Measurements from ENCODE around the gene KIFC3. TPM values are rescaled to one million over a fixed set of nuclear protein-coding genes. Genes with fewer than 3 reads are reported as not detected.

Gene KIFC3
- total and polyA plus RNA-seq, 2 donors from 2014 or later: 74.9 to 109 TPM

GRCh38 chr16:57745768-57746167 lies 56.5 kb downstream of the KIFC3 start:
- no peaks in the 10 kb centered on the region for H3K9me3 ChIP-seq (ENCODE audit: control insufficient read depth in 2 of 3, insufficient read depth in 1 of 3, low read length in 3 of 3)
- no peak overlapping the region for H3K9ac ChIP-seq (ENCODE audit: low read length in 3 of 3)
- no peak overlapping the region for H3K4me3 ChIP-seq (ENCODE audit: low read length in 3 of 3)
- no peaks in the 10 kb centered on the region for H3K4me1 ChIP-seq (ENCODE audit: control insufficient read depth in 2 of 3, insufficient read depth in 2 of 3, low read depth in 1 of 3, low read length in 3 of 3)
- intact Hi-C loops (cut with DNase I): no loop called here
- no peak for FAIRE-seq
- DNase-seq: no peak
- H3K27me3 ChIP-seq (ENCODE audit: control insufficient read depth, insufficient read depth, low read length): no peaks in the 10 kb centered on the region
- no peaks in the 10 kb centered on the region for H3K36me3 ChIP-seq (ENCODE audit: control insufficient read depth in 2 of 3, insufficient read depth in 3 of 3, low read length in 3 of 3)
- no peak overlapping the region for H3K27ac ChIP-seq (ENCODE audit: low read depth in 2 of 2, low read length in 2 of 2)
- TF ChIP-seq CTCF (IDR thresholded peaks at IDR 0.05; ENCODE audit: borderline replicate concordance, extremely low read depth, insufficient read depth): no peak

GRCh38 chr16:57744642-57744903 lies 57.7 kb downstream of the KIFC3 start:
- DNase-seq (no peak), FAIRE-seq (no peak)
- intact Hi-C loops (cut with DNase I): no loop called here
- no peak for TF ChIP-seq CTCF (IDR thresholded peaks at IDR 0.05; ENCODE audit: borderline replicate concordance, extremely low read depth, insufficient read depth)
- Histone ChIP-seq H3K36me3 (ENCODE audit: control insufficient read depth in 2 of 3, insufficient read depth in 3 of 3, low read length in 3 of 3) (no peaks in the 10 kb centered on the region), H3K4me3 (ENCODE audit: low read length in 3 of 3) (no peak overlapping the region), H3K27ac (ENCODE audit: low read depth in 2 of 2, low read length in 2 of 2) (no peak overlapping the region), H3K27me3 (ENCODE audit: control insufficient read depth, insufficient read depth, low read length) (no peaks in the 10 kb centered on the region), H3K4me1 (ENCODE audit: control insufficient read depth in 2 of 3, insufficient read depth in 2 of 3, low read depth in 1 of 3, low read length in 3 of 3) (no peaks in the 10 kb centered on the region), H3K9ac (ENCODE audit: low read length in 3 of 3) (no peak overlapping the region), H3K9me3 (ENCODE audit: control insufficient read depth in 2 of 3, insufficient read depth in 1 of 3, low read length in 3 of 3) (no peaks in the 10 kb centered on the region)

- Histone ChIP-seq H3K4me1 (ENCODE audit: control insufficient read depth in 2 of 3, insufficient read depth in 2 of 3, low read depth in 1 of 3, low read length in 3 of 3) (no peaks in the 10 kb centered on the region), H3K9ac (ENCODE audit: low read length in 3 of 3) (no peak overlapping the region), H3K27me3 (ENCODE audit: control insufficient read depth, insufficient read depth, low read length) (no peaks in the 10 kb centered on the region), H3K36me3 (ENCODE audit: control insufficient read depth in 2 of 3, insufficient read depth in 3 of 3, low read length in 3 of 3) (no peaks in the 10 kb centered on the region), H3K4me3 (ENCODE audit: low read length in 3 of 3) (no peak overlapping the region), H3K9me3 (ENCODE audit: control insufficient read depth in 2 of 3, insufficient read depth in 1 of 3, low read length in 3 of 3) (no peaks in the 10 kb centered on the region), H3K27ac (ENCODE audit: low read depth in 2 of 2, low read length in 2 of 2) (no peak overlapping the region)
- intact Hi-C loops (cut with DNase I): no loop called here
- no peak for TF ChIP-seq CTCF (IDR thresholded peaks at IDR 0.05; ENCODE audit: borderline replicate concordance, extremely low read depth, insufficient read depth)
- no peak for FAIRE-seq
- peak in 1 of 5 donors; percentile 66 for DNase-seq
These were observed 58.2 kb downstream of the KIFC3 start for GRCh38 chr16:57743886-57744641.

DNA sequence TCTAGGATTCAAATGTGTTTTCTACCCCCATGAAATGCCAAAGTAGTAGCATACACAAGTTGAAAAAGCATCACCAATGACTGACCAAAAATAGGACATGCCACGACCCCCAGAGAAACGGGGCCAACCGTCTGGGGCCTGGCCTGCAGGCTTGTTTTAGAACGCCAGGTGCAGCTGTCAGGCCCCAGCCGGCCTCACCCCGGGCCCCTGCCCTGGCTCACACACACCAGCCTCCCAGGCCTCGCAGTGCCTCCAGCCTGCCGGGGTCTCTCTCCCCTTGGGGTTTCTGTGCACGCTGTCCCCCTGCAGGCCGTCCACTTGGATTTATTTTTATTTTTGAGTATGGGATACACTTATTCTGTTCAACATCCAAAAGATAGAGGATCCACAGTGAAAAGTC lies 58.8 kb downstream of the KIFC3 start:
- no peaks in the 10 kb centered on the region for H3K27me3 ChIP-seq (ENCODE audit: control insufficient read depth, insufficient read depth, low read length)
- no peak for FAIRE-seq
- no peaks in the 10 kb centered on the region for H3K36me3 ChIP-seq (ENCODE audit: control insufficient read depth in 2 of 3, insufficient read depth in 3 of 3, low read length in 3 of 3)
- H3K27ac ChIP-seq (ENCODE audit: low read depth in 2 of 2, low read length in 2 of 2): no peak overlapping the region
- no peak for TF ChIP-seq CTCF (IDR thresholded peaks at IDR 0.05; ENCODE audit: borderline replicate concordance, extremely low read depth, insufficient read depth)
- no peak overlapping the region for H3K4me3 ChIP-seq (ENCODE audit: low read length in 3 of 3)
- no peak for DNase-seq
- no peaks in the 10 kb centered on the region for H3K4me1 ChIP-seq (ENCODE audit: control insufficient read depth in 2 of 3, insufficient read depth in 2 of 3, low read depth in 1 of 3, low read length in 3 of 3)
- H3K9ac ChIP-seq (ENCODE audit: low read length in 3 of 3): no peak overlapping the region
- intact Hi-C loops (cut with DNase I): no loop called here
- no peaks in the 10 kb centered on the region for H3K9me3 ChIP-seq (ENCODE audit: control insufficient read depth in 2 of 3, insufficient read depth in 1 of 3, low read length in 3 of 3)

Measured in kidney (tissue), 14 donors.